ENCODE measurements around the gene SLC16A3. TPM values are rescaled to one million over a fixed set of nuclear protein-coding genes. Genes with fewer than 3 reads are reported as not detected.

SLC16A3 gene
- total and polyA plus RNA-seq, 9 of the 15 experiments (the other 6 are each of a cell fraction or from before 2014, with no cell fraction given): 0.11 to 5.4 (median 1.2) TPM; not detected in 2

GRCh38 chr17:82244413-82245133 lies 15.7 kb downstream of the SLC16A3 start (continued):
- peak; percentile 13; the same call in 1 of the 2 replicates for TF ChIP-seq DEAF1 (CRISPR knock-in tag; IDR thresholded peaks at IDR 0.05)

- no TSS peak for BruUV-seq (replicated peaks)
- no peak overlapping the region for H3K4me2 ChIP-seq (ENCODE audit: insufficient read depth, low read length)
- 0 out of 2 replicates have a peak, but pooled peaks cover 2% of the 10 kb centered on the region for H4K20me1 ChIP-seq (replicated peaks; ENCODE audit: control insufficient read depth, insufficient read depth, low read length)
- H3K27ac ChIP-seq (ENCODE audit: extremely low read depth, low read depth, low read length): no peak overlapping the region
- no peak overlapping the region for H2AFZ ChIP-seq (ENCODE audit: low read depth, low read length)
- intact Hi-C loops (cut with micrococcal nuclease): no loop called here
- no peaks in the 10 kb centered on the region for H3K9me3 ChIP-seq (replicated peaks; ENCODE audit: control insufficient read depth, insufficient read depth, low read depth, low read length)
- in situ Hi-C loops (cut with MboI): no loop called here
- no peak for FAIRE-seq
- H3K4me3 ChIP-seq: no peak overlapping the region
- H3K27me3 ChIP-seq (ENCODE audit: control insufficient read depth in 2 of 2, insufficient read depth in 2 of 2, low read length in 2 of 2): no peaks in the 10 kb centered on the region
- H3K79me2 ChIP-seq (ENCODE audit: control insufficient read depth, insufficient read depth, low read length): peaks cover 49% of the 10 kb centered on the region
- no peaks in the 10 kb centered on the region for H3K9me1 ChIP-seq (ENCODE audit: control insufficient read depth, insufficient read depth, low read length)
- ATAC-seq: no peak
- CTCF ChIA-PET (ENCODE audit: low intra/inter-chr PET ratio): interaction anchor here (1.3 to 1.5 kb wide), 2 partner anchors 169 to 306 kb away, joined by 4 read pairs; no protein-coding TSS in a partner anchor
- 94% methylated on average over 33 of the region's 47 CpGs for WGBS (ENCODE audit: insufficient coverage, low coverage, missing lambda C conversion rate)
- no peak for DNase-seq (ENCODE audit: extremely low read depth in 1 of 4, low spot score in 3 of 4)
- H3K36me3 ChIP-seq (ENCODE audit: control insufficient read depth, insufficient read depth, low read length): peaks cover 88% of the 10 kb centered on the region
- no peak overlapping the region; a peak in 1 of 4 replicates for H3K9ac ChIP-seq (ENCODE audit: insufficient read depth in 1 of 2, low read depth in 2 of 2, low read length in 2 of 2)
- POLR2A ChIA-PET: interaction anchor here (0.6 to 1.1 kb wide), 3 partner anchors 14 to 85 kb away, joined by 3 to 4 read pairs (median 3); no protein-coding TSS in a partner anchor
- peaks cover 23 to 66% of the 10 kb centered on the region in 2 experiments for H3K4me1 ChIP-seq (replicated peaks in 1 of 2; ENCODE audit: control insufficient read depth in 2 of 2, insufficient read depth in 2 of 2, low read length in 2 of 2)
- no peak for TF ChIP-seq CHCHD3 (CRISPR knock-in tag; IDR thresholded peaks at IDR 0.05)
- no peak for TF ChIP-seq ZKSCAN8 (CRISPR knock-in tag; IDR thresholded peaks at IDR 0.05)
- peak; percentile 2 for TF ChIP-seq FIP1L1 (IDR thresholded peaks at IDR 0.05; ENCODE audit: low read depth, low read length, poor library complexity, severe bottlenecking)
- peak; percentile 47 for TF ChIP-seq POLR2G (IDR thresholded peaks at IDR 0.05; ENCODE audit: low read depth, low read length)
- TF ChIP-seq RREB1 (CRISPR knock-in tag; IDR thresholded peaks at IDR 0.05): no peak
- peak; percentile 75 for TF ChIP-seq ZBTB33 (CRISPR knock-in tag; IDR thresholded peaks at IDR 0.05)
Measured at GRCh38 chr17:82245134-82246039, 16.5 kb downstream of the SLC16A3 start.
